Kidney (tissue), 14 donors: ENCODE measurements around the gene EPHA6. TPM values are rescaled to one million over a fixed set of nuclear protein-coding genes. Genes with fewer than 3 reads are reported as not detected.

Experiments used
- DNase-seq, 5 donors: peaks; one replicate each; pipeline ENCODE4 v3.0.0-alpha.2; 2013 to 2020
- FAIRE-seq: peaks from 2 replicates; lab custom pipeline; 2012; peaks lifted over from hg19 to GRCh38; lab: Jason Lieb, UNC
- H3K27ac ChIP-seq, 2 donors: one replicate each; pipeline ENCODE4 v1.7.0; 2013; ENCODE audit warnings: low read depth in 2 of 2, low read length in 2 of 2, inconsistent platforms in 1 of 2
- H3K27me3 ChIP-seq: one replicate; pipeline ENCODE4 v1.7.1; 2013; ENCODE audit warnings: low read length, inconsistent platforms; ENCODE audit not compliant: control insufficient read depth, insufficient read depth
- H3K36me3 ChIP-seq, 3 donors: one replicate each; pipeline versions ENCODE4 v1.7.0 to v1.7.1; 2013; ENCODE audit warnings: low read length in 3 of 3, control low read depth in 1 of 3, inconsistent platforms in 1 of 3; ENCODE audit not compliant: insufficient read depth in 3 of 3, control insufficient read depth in 2 of 3
- H3K4me1 ChIP-seq, 3 donors: one replicate each; pipeline versions ENCODE4 v1.7.0 to v1.7.1; 2013; ENCODE audit warnings: low read length in 3 of 3, inconsistent platforms in 1 of 3, low read depth in 1 of 3; ENCODE audit not compliant: control insufficient read depth in 2 of 3, insufficient read depth in 2 of 3
- H3K4me3 ChIP-seq, 3 donors: one replicate each; pipeline versions ENCODE4 v1.7.0 to v1.8.1; 2013; ENCODE audit warnings: low read length in 3 of 3, control low read depth in 1 of 3, inconsistent platforms in 1 of 3
- H3K9ac ChIP-seq, 3 donors: one replicate each; pipeline versions ENCODE4 v1.7.0 to v1.7.1; 2013; ENCODE audit warnings: low read length in 3 of 3, control low read depth in 1 of 3, inconsistent platforms in 1 of 3
- H3K9me3 ChIP-seq, 3 donors: one replicate each; pipeline versions ENCODE4 v1.7.0 to v1.7.1; 2013; ENCODE audit warnings: low read length in 3 of 3, control low read depth in 1 of 3, inconsistent platforms in 1 of 3; ENCODE audit not compliant: control insufficient read depth in 2 of 3, insufficient read depth in 1 of 3
- CTCF ChIP-seq: IDR thresholded peaks from 3 replicates; pipeline ENCODE4 v1.5.1; 2012; ENCODE audit warnings: mild to moderate bottlenecking, moderate library complexity, borderline replicate concordance; ENCODE audit not compliant: insufficient read depth; ENCODE audit errors: extremely low read depth
- intact Hi-C: fragments of 100-400 bp; cut with DNase I; formaldehyde crosslinking; loops from one replicate; pipeline ENCODE4 v1.11.1; 2022
- polyA plus RNA-seq: library from polyadenylated mRNA; stranded (reverse); fragments of 350-450 nt; fragmentation: Illumina TruSeq; extraction: RNeasy Lipid Tissue Mini Kit (QIAGEN cat#74804); gene quantifications from one replicate; pipeline ENCODE4 v1.2.3, GENCODE V29; 2014; ENCODE audit warnings: low read depth, low replicate concordance; ENCODE audit not compliant: insufficient read depth
- total RNA-seq: library from RNA; stranded (reverse); fragmentation: NEBNext Ultra II Directional; extraction: Animal tissue kit (Norgen Biotek cat#: 25700); gene quantifications from one replicate; pipeline ENCODE4 v1.2.1, GENCODE V29; 2021
- donor health status: control.
- donor health status: control.
- donor health status: control.
- donor health status: control.
- donor health status: control.
- donor health status: DM: yes; HTN: yes; CAD: no.
- donor health status: Normal renal cell carcinoma (clear cell type).

Gene EPHA6
- total and polyA plus RNA-seq, 2 donors from 2014 or later = 0.66 TPM; not detected in 1

GRCh38 chr3:96833301-96833700 is 18.9 kb downstream of the EPHA6 start:
- Histone ChIP-seq H3K4me1 (no peaks in the 10 kb centered on the region), H3K4me3 (no peak overlapping the region), H3K27ac (no peak overlapping the region), H3K9me3 (no peaks in the 10 kb centered on the region), H3K36me3 (no peaks in the 10 kb centered on the region), H3K9ac (no peak overlapping the region), H3K27me3 (no peaks in the 10 kb centered on the region)
- no peak for DNase-seq
- FAIRE-seq = no peak
- no peak for TF ChIP-seq CTCF
- intact Hi-C loops = no loop called here

- Histone ChIP-seq H3K4me3 (no peak overlapping the region), H3K9me3 (no peaks in the 10 kb centered on the region), H3K27me3 (no peaks in the 10 kb centered on the region), H3K4me1 (no peaks in the 10 kb centered on the region), H3K36me3 (no peaks in the 10 kb centered on the region), H3K27ac (no peak overlapping the region), H3K9ac (no peak overlapping the region)
- intact Hi-C loops = no loop called here
- no peak for TF ChIP-seq CTCF
- FAIRE-seq (no peak), DNase-seq (no peak)
Observed at GRCh38 chr3:96836153-96836915, 21.9 kb downstream of the EPHA6 start.

GRCh38 chr3:96843505-96844203 is 29.3 kb downstream of the EPHA6 start:
- FAIRE-seq = no peak
- no peak for DNase-seq
- intact Hi-C loops = no loop called here
- Histone ChIP-seq H3K27me3 (no peaks in the 10 kb centered on the region), H3K4me3 (no peak overlapping the region), H3K27ac (no peak overlapping the region), H3K4me1 (no peaks in the 10 kb centered on the region), H3K9ac (no peak overlapping the region), H3K36me3 (no peaks in the 10 kb centered on the region), H3K9me3 (no peaks in the 10 kb centered on the region)
- no peak for TF ChIP-seq CTCF
